ENCODE data around the gene AATK.

Gene AATK

GRCh38 chr17:81140695-81141094 is 25.3 kb downstream of the AATK start:
- no peak overlapping the region for H3K27ac ChIP-seq (ENCODE audit: poor library complexity, severe bottlenecking)
- no peaks in the 10 kb centered on the region for H3K36me3 ChIP-seq (ENCODE audit: low read depth)
- H3K27me3 ChIP-seq (ENCODE audit: insufficient read depth, poor library complexity, severe bottlenecking): no peaks in the 10 kb centered on the region
- H3K4me1 ChIP-seq (ENCODE audit: insufficient read depth, poor library complexity, severe bottlenecking): no peaks in the 10 kb centered on the region
- DNase-seq (ENCODE audit: low spot score): no peak
- no peaks in the 10 kb centered on the region for H3K9me3 ChIP-seq (ENCODE audit: severe bottlenecking)
- no peak overlapping the region for H3K4me3 ChIP-seq (ENCODE audit: severe bottlenecking)
- ATAC-seq (ENCODE audit: low read depth): no peak
- TF ChIP-seq, protein P1, sequence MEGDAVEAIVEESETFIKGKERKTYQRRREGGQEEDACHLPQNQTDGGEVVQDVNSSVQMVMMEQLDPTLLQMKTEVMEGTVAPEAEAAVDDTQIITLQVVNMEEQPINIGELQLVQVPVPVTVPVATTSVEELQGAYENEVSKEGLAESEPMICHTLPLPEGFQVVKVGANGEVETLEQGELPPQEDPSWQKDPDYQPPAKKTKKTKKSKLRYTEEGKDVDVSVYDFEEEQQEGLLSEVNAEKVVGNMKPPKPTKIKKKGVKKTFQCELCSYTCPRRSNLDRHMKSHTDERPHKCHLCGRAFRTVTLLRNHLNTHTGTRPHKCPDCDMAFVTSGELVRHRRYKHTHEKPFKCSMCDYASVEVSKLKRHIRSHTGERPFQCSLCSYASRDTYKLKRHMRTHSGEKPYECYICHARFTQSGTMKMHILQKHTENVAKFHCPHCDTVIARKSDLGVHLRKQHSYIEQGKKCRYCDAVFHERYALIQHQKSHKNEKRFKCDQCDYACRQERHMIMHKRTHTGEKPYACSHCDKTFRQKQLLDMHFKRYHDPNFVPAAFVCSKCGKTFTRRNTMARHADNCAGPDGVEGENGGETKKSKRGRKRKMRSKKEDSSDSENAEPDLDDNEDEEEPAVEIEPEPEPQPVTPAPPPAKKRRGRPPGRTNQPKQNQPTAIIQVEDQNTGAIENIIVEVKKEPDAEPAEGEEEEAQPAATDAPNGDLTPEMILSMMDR (IDR thresholded peaks at IDR 0.05; ENCODE audit: poor library complexity, severe bottlenecking): no peak

- Histone ChIP-seq H3K27ac (ENCODE audit: poor library complexity, severe bottlenecking) (no peak overlapping the region), H3K9me3 (ENCODE audit: severe bottlenecking) (no peaks in the 10 kb centered on the region), H3K4me1 (ENCODE audit: insufficient read depth, poor library complexity, severe bottlenecking) (no peaks in the 10 kb centered on the region), H3K27me3 (ENCODE audit: insufficient read depth, poor library complexity, severe bottlenecking) (no peaks in the 10 kb centered on the region), H3K4me3 (ENCODE audit: severe bottlenecking) (no peak overlapping the region), H3K36me3 (ENCODE audit: low read depth) (no peaks in the 10 kb centered on the region)
- DNase-seq (ENCODE audit: low spot score) (no peak), ATAC-seq (ENCODE audit: low read depth) (no peak)
- TF ChIP-seq, protein P1 (IDR thresholded peaks at IDR 0.05; ENCODE audit: poor library complexity, severe bottlenecking): no peak
These were observed 26.0 kb downstream of the AATK start for GRCh38 chr17:81140018-81140417.

DNA sequence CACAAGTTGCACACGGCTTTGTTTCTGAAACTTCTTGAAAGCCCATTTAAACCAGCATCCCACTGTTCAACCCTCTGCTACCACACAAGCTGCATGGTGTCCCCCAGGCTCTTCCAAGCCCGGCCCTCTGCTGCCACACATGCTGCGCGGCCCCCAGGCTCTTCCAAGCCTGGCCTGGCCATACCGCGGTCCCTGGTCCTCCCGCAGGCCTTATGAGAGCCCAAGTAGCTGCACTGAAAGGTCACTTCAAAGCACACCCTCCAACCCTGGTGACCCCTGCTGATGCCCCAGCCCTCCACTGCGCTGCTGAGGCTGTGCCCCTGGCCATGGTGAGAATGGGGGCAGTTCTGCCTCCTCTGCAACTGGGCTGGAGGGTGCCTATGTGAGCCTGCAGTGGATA is 26.6 kb downstream of the AATK start:
- Histone ChIP-seq H3K4me1 (ENCODE audit: insufficient read depth, poor library complexity, severe bottlenecking) (no peaks in the 10 kb centered on the region), H3K4me3 (ENCODE audit: severe bottlenecking) (no peak overlapping the region), H3K9me3 (ENCODE audit: severe bottlenecking) (no peaks in the 10 kb centered on the region), H3K27ac (ENCODE audit: poor library complexity, severe bottlenecking) (no peak overlapping the region), H3K36me3 (ENCODE audit: low read depth) (no peaks in the 10 kb centered on the region), H3K27me3 (ENCODE audit: insufficient read depth, poor library complexity, severe bottlenecking) (no peaks in the 10 kb centered on the region)
- ATAC-seq (ENCODE audit: low read depth) (no peak), DNase-seq (ENCODE audit: low spot score) (no peak)
- TF ChIP-seq, protein P1 (IDR thresholded peaks at IDR 0.05; ENCODE audit: poor library complexity, severe bottlenecking): no peak

GRCh38 chr17:81138500-81138899 is 27.5 kb downstream of the AATK start:
- H3K36me3 ChIP-seq (ENCODE audit: low read depth): no peaks in the 10 kb centered on the region
- no peaks in the 10 kb centered on the region for H3K9me3 ChIP-seq (ENCODE audit: severe bottlenecking)
- no peaks in the 10 kb centered on the region for H3K27me3 ChIP-seq (ENCODE audit: insufficient read depth, poor library complexity, severe bottlenecking)
- TF ChIP-seq, protein P1 (IDR thresholded peaks at IDR 0.05; ENCODE audit: poor library complexity, severe bottlenecking): no peak
- no peak overlapping the region for H3K4me3 ChIP-seq (ENCODE audit: severe bottlenecking)
- H3K4me1 ChIP-seq (ENCODE audit: insufficient read depth, poor library complexity, severe bottlenecking): no peaks in the 10 kb centered on the region
- H3K27ac ChIP-seq (ENCODE audit: poor library complexity, severe bottlenecking): no peak overlapping the region
- DNase-seq (ENCODE audit: low spot score): no peak
- no peak for ATAC-seq (ENCODE audit: low read depth)

DNA sequence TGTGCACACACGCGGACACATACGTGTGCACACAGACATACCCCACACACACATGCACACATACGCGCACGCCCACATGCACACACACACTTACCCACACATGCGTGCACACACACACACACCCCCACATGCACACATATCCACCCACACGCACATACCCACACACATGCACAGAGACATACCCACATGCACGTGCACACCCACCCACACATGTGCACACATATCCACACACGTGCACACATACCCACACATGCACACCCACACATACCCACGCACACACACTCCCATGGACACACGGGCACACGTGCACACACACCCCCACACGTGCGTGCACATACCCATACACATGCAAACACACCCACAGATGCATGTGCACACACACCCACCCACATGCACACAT is 27.9 kb downstream of the AATK start:
- TF ChIP-seq, protein P1 (IDR thresholded peaks at IDR 0.05; ENCODE audit: poor library complexity, severe bottlenecking): no peak
- H3K27me3 ChIP-seq (ENCODE audit: insufficient read depth, poor library complexity, severe bottlenecking): no peaks in the 10 kb centered on the region
- H3K4me1 ChIP-seq (ENCODE audit: insufficient read depth, poor library complexity, severe bottlenecking): no peaks in the 10 kb centered on the region
- no peak overlapping the region for H3K27ac ChIP-seq (ENCODE audit: poor library complexity, severe bottlenecking)
- H3K36me3 ChIP-seq (ENCODE audit: low read depth): no peaks in the 10 kb centered on the region
- H3K9me3 ChIP-seq (ENCODE audit: severe bottlenecking): no peaks in the 10 kb centered on the region
- ATAC-seq (ENCODE audit: low read depth) (no peak), DNase-seq (ENCODE audit: low spot score) (no peak)
- H3K4me3 ChIP-seq (ENCODE audit: severe bottlenecking): no peak overlapping the region
